ENCODE measurements around the gene PGAP2. TPM values are rescaled to one million over a fixed set of nuclear protein-coding genes. Genes with fewer than 3 reads are reported as not detected.
A peak's percentile ranks its signal among the peaks of the same experiment; 100 is the strongest.

The PGAP2 gene
- total and polyA plus RNA-seq, 2 donors (not counting 1 experiment from before 2014, with no cell fraction given), result 20.5 to 47.1 TPM

GRCh38 chr11:3854660-3854976 is 46.3 kb downstream of the PGAP2 start:
- Histone ChIP-seq H3K4me3 (ENCODE audit: control extremely low read depth in 1 of 5, extremely low read depth in 1 of 5, insufficient read depth in 1 of 5, low read depth in 2 of 5, low read length in 4 of 5) (peak overlapping the region; percentile 36 to 93 (median 91)), H2AFZ (ENCODE audit: insufficient read depth, low read depth, low read length, poor library complexity, severe bottlenecking) (peak overlapping the region; percentile 90), H3K27ac (ENCODE audit: low read length in 2 of 2) (peak overlapping the region; percentile 98 to 99), H3K79me2 (ENCODE audit: control insufficient read depth, insufficient read depth, low read length) (peaks cover 63% of the 10 kb centered on the region), H3K36me3 (replicated peaks in 1 of 2; ENCODE audit: control extremely low read depth in 1 of 2, control insufficient read depth in 1 of 2, extremely low read depth in 1 of 2, insufficient read depth in 2 of 2, low read length in 1 of 2) (peaks cover 0 to 1% of the 10 kb centered on the region in 2 experiments), H4K20me1 (ENCODE audit: control insufficient read depth, insufficient read depth, low read length, poor library complexity, severe bottlenecking) (peaks cover 37% of the 10 kb centered on the region), H3K4me2 (replicated peaks; ENCODE audit: low read depth, low read length, poor library complexity, severe bottlenecking) (peak overlapping the region; percentile 87), H3K27me3 (replicated peaks in 1 of 4; ENCODE audit: control extremely low read depth in 1 of 4, control insufficient read depth in 3 of 4, insufficient read depth in 4 of 4, low read length in 3 of 4) (no peaks in the 10 kb centered on the region), H3K4me1 (ENCODE audit: control insufficient read depth in 2 of 2, insufficient read depth in 2 of 2, low read length in 2 of 2) (peaks cover 55 to 58% of the 10 kb centered on the region in 2 donors), H3K9ac (ENCODE audit: low read length) (peak overlapping the region; percentile 89), H3K9me3 (ENCODE audit: control extremely low read depth in 1 of 3, control insufficient read depth in 2 of 3, insufficient read depth in 1 of 3, low read length in 2 of 3) (no peaks in the 10 kb centered on the region)
- Mint-ChIP-seq H3K27me3 (no peaks in the 10 kb centered on the region), H3K27ac (peak overlapping the region; percentile 99), H3K4me1 (peaks cover 55% of the 10 kb centered on the region), H3K9me3 (ENCODE audit: insufficient read depth) (no peaks in the 10 kb centered on the region), H3K4me3 (peak overlapping the region; percentile 87)
- DNase-seq (no peak), ATAC-seq (ENCODE audit: low read depth) (no peak)
- POLR2A ChIA-PET, result interaction anchor here (0.6 to 3.5 kb wide), 26 partner anchors 10 to 218 kb away, joined by 3 to 69 read pairs (median 6); partner anchors contain the start of gene RHOG
- WGBS (ENCODE audit: insufficient coverage), result 11% methylated on average over 6 of the region's 7 CpGs
- intact Hi-C loops (cut with micrococcal nuclease), result loop anchor here (1.0 kb wide), 4 partner anchors 13 to 218 kb away; partner anchors contain the start of gene NUP98
- CTCF ChIA-PET, result interaction anchor here (0.6 to 36.8 kb wide), 49 partner anchors 11 to 251 kb away, joined by 3 to 819 read pairs (median 7); partner anchors contain the start of genes NUP98, PGAP2, RHOG and STIM1
- TF ChIP-seq EZH2 (IDR thresholded peaks at IDR 0.05; ENCODE audit: borderline replicate concordance, insufficient read depth, low read depth, low read length, poor library complexity, severe bottlenecking) (no peak), CTCF (IDR thresholded peaks at IDR 0.05) (no peak)

Measured in B cell (primary cell).